HG03108 (cell line): Measurements from ENCODE around the gene PPP1R27.

Source experiments
- ATAC-seq: cut with Tn5 transposase; IDR thresholded peaks from one replicate; pipeline ENCODE4 v1.9.1; 2021; ENCODE audit warnings: moderate library complexity; ENCODE audit not compliant: unreplicated experiment

Gene PPP1R27

DNA sequence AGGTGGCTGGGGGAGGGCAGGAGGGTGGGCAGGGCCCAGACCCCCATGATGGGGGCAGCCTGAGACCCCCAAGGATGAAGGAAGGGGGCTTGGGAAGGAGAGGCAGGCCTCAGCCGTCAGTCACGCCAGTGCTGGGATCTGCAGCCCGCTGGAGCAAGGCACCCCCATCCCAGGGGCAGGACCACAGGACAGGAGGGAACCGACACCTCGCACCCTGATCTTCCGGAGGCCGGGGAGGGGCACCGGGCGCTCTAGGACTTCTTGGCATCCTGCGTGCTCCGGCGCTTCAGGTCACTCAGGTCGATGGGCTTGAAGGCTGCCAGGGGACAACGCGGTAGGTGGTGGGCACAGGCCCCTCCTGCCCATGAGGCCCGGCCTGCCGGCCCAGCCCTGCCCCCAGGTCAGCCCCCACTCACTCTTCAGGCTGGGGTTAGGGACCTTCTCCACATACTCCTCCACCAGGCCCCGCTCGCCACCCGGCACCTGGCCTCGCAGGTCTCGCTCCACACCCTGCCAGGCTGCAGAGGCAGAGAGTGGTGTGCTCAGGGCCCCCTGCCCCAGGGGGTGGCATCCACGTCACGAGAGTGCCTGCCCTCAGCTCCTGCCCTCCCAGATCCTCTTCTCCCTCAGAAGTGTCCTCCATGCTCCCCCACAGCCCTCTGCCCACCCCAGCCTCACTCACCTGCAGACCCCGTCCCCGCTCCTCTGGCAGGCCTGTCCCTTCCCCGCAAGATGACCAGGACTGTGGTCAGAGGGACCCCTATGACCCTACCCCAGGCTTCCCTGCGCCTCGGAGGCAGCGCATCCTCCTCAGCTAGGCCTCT is 11.6 kb downstream of the PPP1R27 start:
- ATAC-seq: no peak

DNA sequence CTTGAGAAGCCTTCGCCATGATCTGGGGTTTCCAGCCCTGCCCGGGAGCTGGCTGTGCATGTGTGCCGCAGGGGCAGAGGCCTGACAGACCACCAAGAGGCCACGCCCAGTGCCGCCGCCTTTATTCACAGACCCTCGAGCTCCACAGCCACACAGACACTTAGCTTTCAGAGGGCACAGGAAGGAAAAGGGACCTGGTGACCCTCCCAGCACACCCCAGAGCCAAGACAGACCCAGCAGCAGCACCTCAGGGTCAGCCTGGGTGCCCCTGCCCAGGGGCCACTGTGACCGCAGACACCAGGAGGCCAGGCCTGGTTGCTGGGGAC is 12.6 kb downstream of the PPP1R27 start:
- no peak for ATAC-seq

DNA sequence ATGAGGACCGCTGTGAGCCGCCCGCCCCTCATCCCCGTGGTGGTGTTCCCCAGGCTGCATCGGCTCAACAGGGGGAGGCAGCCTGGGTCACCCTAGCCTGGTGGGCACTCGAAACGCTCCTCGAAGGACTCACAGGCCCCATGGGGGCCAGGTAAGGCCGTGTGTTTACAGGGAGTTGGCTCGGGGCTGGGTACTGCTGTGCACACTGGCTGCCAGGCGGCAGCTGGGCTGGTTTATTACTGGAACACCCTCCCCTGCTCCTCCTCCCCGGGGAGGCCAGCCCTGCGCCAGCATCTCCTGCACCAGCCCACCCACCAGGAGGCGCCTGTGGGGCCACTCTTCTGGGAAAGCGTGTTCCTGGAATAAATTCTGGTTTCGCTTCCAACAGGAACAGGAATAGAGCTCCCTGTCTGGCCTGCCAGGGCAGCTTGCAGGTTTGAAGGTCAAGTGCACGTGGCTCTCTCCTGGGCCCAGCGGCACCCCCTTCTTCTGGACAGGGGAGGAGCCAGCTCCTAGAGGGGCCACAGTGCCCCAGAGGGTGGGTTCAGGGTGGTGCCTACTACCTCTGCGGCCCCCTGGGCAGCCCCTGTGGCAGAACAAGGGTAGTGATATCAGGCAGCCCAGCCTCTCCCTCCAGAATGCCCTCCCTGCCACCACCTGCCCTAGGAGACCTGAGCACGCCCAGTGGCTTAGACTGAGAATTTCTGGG is 13.1 kb downstream of the PPP1R27 start:
- no peak for ATAC-seq

DNA sequence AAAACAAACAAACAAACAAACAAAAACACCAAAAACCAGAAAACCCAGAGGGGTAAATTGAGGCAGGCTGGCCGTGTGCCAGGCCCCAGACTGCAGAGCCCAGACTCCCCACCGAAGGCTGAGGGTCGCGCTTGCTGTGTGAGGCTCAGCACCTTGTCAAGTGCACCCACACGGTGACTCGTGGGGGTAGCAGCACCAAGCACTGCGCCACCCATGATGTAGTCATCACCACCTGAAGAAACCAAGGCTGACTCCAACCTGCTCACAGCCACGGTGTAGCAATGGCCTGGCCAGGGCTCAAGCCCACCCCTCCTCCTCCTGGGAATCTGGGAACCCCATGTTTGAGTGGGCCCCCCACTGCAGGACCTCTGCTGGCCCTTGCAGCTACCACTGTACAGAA is 13.7 kb downstream of the PPP1R27 start:
- ATAC-seq: no peak

DNA sequence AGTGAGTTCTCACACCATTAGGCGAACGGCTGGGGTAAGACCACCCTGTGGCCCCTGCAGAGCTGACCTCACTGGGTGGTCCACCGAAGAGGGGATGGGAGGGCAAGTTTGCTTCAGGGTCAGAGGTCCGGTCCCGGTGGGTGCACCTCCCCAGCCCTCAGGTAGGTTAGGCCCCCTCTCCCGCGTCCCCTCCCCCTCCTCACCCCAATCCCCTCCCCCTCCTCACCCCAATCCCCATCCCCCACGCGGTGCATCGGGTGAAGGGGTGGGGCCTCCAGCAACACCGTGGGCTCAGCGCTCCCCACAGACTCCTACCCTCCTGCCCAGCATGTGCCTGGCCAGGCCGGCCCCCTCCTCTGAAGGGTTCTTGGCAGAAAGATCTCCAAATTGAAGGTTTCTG is 15.1 kb downstream of the PPP1R27 start:
- no peak for ATAC-seq

DNA sequence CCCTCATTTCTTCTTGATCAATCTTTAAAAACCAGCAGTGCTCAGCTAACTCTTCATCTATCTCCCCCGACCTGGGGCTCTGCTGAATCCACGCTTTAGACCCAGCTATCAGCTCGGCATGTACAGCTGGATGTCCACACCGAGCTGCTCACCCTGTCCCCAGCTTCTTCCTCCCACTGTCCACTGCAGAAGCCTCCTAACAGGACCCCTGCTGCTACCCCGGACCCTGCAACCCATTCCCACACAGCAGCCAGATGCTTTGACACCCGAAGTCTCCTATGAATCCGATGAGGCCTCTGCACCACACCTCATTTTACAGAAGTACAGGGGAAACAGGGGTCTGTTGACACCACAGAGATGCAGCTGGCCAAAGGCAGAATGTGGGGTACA is 17.1 kb downstream of the PPP1R27 start:
- ATAC-seq: no peak

DNA sequence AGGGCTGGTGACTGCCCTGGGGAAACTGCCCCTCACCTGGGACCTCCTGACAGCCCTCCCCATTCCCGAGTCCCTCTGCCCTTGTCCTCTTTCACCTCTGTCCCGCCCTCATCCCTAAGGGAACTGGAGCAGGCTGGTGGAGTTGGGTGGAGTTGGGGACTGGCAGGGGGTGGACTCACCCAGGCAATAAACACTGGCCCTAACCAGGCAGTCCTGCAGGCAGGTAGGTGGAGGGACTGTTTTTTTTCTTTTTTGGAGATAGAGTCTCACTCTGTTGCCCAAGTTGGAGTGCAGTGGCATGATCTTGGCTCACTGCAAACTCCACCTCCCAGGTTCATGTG is 19.2 kb downstream of the PPP1R27 start:
- no peak for ATAC-seq

DNA sequence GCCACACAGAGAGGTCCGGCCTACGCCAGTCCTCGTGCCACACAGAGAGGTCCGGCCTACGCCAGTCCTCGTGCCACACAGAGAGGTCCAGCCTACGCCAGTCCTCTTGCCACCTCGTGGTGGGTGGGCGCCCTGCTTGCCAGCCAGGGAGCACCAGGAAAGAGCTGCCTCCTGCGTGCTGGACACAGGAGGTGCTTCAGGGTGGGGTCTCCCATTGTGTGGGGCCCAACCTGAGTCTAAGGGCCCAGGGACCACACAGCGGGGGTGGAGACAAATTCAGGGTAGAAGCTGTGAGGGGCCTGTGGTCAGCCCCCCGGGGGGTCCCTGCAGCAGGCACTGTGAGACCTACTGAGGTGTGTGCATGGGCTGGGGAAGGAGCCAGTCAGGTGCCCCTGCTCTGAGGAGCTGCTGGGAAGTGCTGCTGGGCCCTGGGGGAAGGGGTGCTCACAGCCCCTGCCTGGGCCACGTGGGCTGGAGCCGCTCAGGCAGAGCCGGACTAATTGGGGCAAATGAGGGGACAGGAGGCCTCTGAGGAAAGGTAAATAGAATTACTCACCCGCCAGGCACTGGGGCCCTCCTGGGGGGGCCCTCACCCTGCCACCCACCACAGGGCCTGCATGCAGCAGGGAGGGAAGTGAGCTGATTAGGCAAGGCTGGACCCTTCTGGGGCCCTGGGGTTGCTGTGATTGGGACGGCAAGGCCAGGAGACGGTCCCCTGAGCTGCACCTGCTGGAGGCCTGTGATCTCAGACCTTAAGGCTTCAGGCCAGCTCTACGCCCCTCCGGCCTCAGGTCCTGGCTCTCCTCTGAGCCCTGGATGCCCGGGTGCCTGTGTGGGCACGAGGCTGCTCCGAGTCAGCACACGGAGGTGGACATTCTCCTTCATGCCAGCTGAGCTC is 19.9 kb downstream of the PPP1R27 start:
- ATAC-seq: no peak

DNA sequence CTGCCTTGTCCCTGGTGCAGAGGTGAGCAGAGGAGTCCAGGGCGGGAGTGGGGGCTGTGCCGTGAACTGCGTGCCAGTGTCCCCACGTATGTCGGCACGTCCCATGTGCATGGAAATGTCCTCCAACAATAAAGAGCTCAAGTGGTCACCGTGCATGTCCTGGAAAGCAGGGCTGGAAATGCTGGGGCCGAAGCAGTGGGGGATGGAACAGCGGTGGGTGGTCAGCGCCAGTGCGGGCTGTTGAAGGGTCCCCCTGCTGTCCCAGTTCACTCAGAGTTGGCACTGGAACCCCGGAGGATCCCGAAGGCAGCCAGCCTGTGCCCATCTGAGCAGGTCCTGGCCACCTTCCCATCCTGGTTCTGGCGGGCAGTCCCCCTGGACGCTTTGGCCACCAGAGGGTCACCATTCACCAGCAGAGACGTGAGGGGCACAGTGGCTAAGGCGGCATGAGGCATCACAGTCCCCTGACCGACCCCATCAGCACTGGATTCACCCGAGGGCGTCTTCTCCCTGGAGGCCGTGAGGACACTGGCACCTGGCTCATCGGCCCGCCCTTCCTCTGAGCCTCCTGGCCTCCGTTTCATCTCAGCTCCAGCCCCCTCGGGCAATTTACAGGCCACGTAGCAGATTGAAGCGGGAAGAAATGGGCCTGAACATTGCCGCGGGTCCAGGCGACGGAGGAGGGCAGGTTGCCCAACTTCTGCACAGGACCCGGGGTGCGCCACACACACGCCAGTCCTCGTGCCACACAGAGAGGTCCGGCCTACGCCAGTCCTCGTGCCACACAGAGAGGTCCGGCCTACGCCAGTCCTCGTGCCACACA is 20.8 kb downstream of the PPP1R27 start:
- ATAC-seq: no peak

DNA sequence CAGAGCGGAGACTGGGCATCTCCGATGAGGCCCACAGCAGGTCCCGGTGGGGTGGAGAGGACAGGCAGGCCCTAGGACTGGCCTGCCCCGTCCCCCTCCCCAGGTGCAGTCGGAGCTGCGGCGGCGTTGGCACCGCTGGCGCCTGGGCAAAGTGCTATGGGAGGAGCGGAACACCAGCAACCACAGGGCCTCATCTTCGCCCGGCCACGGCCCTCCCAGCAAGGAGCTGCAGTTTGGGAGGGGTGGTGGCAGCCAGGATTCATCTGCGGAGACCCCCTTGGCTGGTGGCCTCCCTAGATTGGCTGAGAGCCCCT is 21.5 kb downstream of the PPP1R27 start:
- ATAC-seq: no peak

DNA sequence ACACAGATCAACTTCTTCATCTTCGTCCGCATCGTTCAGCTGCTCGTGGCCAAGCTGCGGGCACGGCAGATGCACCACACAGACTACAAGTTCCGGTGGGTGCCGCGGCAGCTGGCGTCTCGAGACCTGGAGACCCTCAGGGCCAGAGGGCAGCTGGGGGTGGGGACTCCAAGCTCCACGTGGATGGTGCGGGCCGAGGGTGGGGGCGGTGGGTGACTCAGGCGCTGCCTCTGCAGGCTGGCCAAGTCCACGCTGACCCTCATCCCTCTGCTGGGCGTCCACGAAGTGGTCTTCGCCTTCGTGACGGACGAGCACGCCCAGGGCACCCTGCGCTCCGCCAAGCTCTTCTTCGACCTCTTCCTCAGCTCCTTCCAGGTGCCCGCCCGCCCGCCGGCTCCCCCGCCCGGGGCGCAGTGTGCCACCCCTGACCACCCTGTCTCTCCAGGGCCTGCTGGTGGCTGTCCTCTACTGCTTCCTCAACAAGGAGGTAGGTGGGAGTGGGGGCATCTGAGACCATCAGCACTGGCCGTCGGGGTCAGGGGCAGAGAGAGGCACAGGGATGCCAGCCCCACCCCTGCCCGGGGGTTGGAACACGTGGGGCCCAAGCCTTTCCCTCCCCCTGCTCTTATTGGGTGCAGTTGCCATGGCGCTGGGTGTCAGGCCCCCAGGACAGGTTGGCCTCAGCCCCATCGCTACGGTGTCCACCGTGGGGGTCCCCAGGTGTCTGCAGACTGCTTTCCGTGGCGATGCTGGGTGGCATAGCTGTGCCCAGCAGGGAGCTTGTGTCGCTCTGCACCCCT is 22.1 kb downstream of the PPP1R27 start:
- no peak for ATAC-seq

DNA sequence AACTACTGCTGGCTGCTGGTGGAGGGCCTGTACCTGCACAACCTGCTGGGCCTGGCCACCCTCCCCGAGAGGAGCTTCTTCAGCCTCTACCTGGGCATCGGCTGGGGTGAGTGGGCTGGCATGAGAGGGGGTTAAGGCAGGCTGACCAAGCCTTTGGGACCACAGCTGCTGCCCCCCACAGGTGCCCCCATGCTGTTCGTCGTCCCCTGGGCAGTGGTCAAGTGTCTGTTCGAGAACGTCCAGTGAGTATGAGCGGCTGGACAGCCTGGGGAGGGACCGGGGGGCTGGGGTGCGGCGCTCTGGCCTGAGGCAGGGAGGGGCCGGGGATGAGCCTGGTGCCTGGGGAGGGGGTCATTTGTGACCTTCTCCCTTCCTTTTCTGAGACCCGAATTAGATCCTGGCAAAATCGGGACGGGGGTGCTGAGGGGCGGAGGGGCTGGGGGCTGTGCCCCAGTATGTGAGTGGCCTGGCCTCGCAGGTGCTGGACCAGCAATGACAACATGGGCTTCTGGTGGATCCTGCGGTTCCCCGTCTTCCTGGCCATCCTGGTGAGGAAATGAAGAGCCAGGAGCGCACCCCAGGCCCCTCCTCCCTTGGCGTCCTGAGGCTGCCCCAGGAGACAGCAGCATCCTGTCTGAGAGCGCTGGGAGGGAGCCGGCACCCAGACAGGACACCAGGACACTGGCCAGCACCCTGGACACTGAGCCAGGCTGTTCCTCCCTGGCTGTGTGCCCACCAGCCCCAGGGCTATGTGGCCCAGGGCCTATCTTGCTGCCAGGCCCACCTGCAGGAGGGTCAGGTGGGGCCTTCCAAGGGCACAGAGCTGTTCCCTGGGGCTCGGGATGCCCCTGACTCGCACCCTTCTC is 22.9 kb downstream of the PPP1R27 start:
- no peak for ATAC-seq

DNA sequence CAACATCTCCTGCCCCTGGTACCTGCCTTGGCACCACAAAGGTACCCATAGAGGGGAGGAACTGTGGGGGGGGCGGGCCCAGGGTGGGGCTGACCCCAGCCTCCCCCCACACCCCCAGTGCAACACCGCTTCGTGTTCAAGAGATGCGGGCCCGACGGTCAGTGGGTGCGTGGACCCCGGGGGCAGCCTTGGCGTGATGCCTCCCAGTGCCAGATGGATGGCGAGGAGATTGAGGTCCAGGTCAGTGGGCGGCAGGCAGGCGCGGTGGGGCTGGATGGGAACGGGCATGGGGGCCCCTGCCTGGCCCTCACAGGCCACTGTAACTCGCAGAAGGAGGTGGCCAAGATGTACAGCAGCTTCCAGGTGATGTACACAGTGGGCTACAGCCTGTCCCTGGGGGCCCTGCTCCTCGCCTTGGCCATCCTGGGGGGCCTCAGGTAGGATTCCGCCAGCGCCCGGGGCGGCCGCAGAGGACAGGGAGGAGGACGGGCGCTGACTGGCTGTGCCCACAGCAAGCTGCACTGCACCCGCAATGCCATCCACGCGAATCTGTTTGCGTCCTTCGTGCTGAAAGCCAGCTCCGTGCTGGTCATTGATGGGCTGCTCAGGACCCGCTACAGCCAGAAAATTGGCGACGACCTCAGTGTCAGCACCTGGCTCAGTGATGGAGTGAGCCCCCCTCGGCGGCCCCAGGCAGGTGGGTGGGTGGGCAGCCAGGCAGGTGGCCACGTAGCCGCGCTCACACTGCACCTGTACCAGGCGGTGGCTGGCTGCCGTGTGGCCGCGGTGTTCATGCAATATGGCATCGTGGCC is 23.8 kb downstream of the PPP1R27 start:
- ATAC-seq: no peak

DNA sequence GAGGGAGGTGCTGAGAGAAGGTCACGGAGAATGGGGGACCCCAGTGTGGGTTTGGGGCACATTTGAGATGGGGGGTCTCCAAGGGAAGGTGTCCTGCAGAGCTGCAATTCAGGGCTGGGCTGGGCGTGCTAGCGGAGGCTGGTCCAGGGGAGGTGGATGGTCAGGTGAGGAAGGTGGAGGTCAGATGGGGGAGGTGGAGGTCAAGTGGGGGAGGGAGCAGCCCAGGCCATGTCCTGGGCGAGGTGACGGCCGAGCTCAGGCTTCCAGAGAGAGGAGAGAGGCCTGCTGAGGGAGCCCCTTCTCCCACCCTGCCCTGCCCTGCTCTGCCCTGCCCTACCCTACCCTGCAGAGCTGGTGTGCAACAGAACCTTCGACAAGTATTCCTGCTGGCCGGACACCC is 24.4 kb downstream of the PPP1R27 start:
- ATAC-seq: no peak

DNA sequence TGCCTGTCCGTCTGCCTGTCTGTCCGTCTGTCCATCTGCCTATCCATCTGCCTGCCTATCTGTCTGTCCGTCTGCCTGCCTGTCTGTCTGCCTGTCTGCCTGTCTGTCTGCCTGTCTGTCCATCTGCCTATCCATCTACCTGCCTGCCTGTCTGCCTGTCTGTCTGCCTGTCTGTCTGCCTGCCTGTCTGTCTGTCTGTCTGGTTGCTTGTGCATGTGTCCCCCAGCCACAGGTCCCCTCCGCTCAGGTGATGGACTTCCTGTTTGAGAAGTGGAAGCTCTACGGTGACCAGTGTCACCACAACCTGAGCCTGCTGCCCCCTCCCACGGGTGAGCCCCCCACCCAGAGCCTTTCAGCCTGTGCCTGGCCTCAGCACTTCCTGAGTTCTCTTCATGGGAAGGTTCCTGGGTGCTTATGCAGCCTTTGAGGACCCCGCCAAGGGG is 25.3 kb downstream of the PPP1R27 start:
- no peak for ATAC-seq

DNA sequence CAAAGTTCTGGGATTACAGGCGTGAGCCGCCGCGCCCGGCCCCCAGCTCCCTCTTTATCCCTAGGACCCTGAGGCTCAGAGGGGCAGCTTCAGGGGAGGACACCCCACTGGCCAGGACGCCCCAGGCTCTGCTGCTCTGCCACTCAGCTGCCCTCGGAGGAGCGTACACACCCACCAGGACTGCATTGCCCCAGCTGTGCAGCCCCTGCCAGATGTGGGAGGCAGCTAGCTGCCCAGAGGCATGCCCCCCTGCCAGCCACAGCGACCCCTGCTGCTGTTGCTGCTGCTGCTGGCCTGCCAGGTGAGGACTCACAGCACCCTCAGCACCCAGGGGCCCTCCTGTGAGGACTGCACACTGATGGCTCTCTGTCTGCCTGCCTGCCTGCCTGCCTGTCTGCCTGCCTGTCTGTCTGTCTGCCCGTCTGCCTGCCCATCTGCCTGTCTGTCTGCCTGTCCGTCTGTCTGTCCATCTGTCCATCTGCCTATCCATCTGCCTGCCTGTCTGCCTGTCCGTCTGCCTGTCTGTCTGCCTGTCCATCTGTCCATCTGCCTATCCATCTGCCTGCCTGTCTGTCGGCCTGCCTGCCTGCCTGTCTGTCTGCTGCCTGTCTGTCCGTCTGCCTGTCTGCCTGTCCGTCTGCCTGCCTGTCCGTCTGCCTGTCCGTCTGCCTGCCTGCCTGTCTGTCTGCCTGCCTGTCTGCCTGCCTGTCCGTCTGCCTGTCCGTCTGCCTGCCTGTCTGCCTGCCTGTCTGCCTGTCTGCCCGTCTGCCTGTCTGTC is 25.9 kb downstream of the PPP1R27 start:
- no peak for ATAC-seq

DNA sequence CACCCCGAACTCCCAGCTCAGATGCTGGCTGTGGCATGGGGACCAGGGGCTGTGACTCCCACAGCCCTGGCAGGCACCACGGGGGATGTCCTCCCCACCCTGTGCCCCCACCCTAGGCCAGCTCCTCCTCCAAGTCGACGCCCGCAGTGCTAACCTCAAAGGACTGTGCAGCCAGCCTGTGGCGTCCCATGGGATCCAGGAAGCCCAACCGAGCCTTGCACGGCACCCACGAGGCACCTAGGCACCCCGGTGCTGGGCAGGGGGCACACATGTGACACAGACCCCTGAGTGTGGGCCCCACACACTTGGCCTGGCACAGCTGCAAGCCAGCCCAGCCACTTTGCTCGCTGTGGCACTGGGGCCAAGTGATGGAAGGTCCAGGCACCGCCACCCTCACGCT is 27.0 kb downstream of the PPP1R27 start:
- no peak for ATAC-seq
